Bronchial epithelial cell (primary cell): ENCODE measurements around the gene ARHGAP8. TPM values are rescaled to one million over a fixed set of nuclear protein-coding genes. Genes with fewer than 3 reads are reported as not detected.
"Not testable (repeated sequence)": the region's sequence is repeated elsewhere in the genome, so short reads cannot be mapped to it uniquely, and the experiment has no call there.

Experiments
- DNase-seq: peaks from one replicate; pipeline ENCODE4 v3.0.0-alpha.2; 2010; ENCODE audit warnings: low read depth
- FAIRE-seq: peaks from 2 replicates; lab custom pipeline; 2011; peaks lifted over from hg19 to GRCh38; lab: Jason Lieb, UNC
- H3K27me3 ChIP-seq: 2 replicates; pipeline ENCODE4 v1.5.1; 2011; ENCODE audit warnings: low read length; ENCODE audit not compliant: control insufficient read depth, insufficient read depth
- H3K36me3 ChIP-seq: 2 replicates; pipeline ENCODE4 v1.5.1; 2011; ENCODE audit warnings: low read length; ENCODE audit not compliant: control insufficient read depth, insufficient read depth
- H3K4me3 ChIP-seq: 2 replicates; pipeline ENCODE4 v1.5.1; 2011; ENCODE audit warnings: mild to moderate bottlenecking, low read depth, low read length, control low read depth
- CTCF ChIP-seq: IDR thresholded peaks from 2 replicates; pipeline ENCODE4 v1.5.1; 2011; ENCODE audit warnings: mild to moderate bottlenecking, moderate library complexity, low read length, control low read depth, inconsistent platforms; ENCODE audit not compliant: insufficient read depth, severe bottlenecking
- total RNA-seq: library from RNA; depleted of rRNA; stranded (reverse); fragments of >200 nt; gene quantifications from 2 replicates; pipeline ENCODE4 v1.2.1, GENCODE V29; 2014

The ARHGAP8 gene
- total RNA-seq, 1 donor from 2014 or later: 15.0 TPM

DNA sequence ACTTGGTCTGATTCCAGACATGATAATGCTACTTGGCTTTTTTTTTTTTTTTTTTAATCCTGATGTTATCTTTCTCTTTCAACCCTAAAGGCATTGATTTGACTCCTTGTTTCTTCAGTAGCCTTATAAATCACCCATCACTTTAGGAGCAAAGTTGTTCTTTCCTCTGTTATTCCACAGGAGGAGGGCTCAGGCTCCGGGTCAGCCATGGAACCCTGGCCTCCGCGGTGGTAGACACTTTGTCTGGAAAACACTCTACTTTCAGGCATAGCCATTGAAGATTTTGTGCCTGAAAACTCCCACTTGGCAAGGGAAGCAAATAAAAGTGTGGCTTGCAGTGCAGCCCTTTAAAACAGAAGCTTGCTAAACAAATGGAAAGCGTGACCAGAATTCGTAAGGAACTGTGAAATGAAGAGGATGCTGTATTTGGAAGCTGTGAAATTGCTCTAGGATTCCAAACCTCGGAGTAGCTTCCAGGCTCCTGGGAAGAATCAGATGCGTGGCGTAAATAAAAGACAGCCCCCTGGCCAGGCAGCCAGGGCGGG, 44.9 kb downstream of the ARHGAP8 start:
- DNase-seq (no peak), FAIRE-seq (no peak)
- peaks cover 7% of the 10 kb centered on the region for H3K36me3 ChIP-seq
- H3K4me3 ChIP-seq: no peak overlapping the region
- TF ChIP-seq CTCF: no peak
- H3K27me3 ChIP-seq: no peaks in the 10 kb centered on the region

- Histone ChIP-seq H3K4me3 (no peak overlapping the region), H3K36me3 (peaks cover 9% of the 10 kb centered on the region), H3K27me3 (no peaks in the 10 kb centered on the region)
- no peak for TF ChIP-seq CTCF
- FAIRE-seq (no peak), DNase-seq (no peak)
Observed at GRCh38 chr22:44799077-44799945, 46.9 kb downstream of the ARHGAP8 start.

DNA sequence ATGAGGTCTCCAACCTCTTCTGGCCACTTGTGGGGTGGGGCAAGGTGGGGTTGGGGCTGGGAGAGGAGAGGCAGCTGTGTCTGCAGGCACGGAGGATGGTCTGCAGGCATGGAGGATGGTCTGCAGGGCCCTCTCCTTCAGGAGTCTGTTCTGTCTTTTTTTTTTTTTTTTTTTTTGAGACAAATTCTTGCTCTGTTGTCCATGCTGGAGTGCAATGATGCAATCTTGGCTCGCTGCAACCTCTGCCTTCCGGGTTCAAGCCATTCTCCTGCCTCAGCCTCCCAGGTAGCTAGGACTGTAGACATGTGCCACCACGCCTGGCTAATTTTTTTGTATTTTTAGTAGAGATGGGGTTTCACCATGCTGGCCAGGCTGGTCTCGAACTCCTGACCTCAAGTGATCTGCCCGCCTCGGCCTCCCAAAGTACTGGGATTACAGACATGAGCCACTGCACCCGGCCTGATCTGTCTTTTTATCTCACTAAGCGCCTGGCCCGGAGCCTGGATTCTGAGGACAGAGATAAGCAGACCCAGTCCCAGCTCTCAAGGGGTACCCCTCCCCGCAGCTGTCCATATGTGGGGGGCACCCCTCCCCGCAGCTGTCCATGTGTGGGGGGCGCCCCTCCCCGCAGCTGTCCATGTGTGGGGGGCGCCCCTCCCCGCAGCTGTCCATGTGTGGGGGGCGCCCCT, 47.7 kb downstream of the ARHGAP8 start:
- H3K36me3 ChIP-seq, FAIRE-seq, DNase-seq, H3K27me3 ChIP-seq, H3K4me3 ChIP-seq: not testable (repeated sequence)

- peaks cover 11% of the 10 kb centered on the region for H3K36me3 ChIP-seq
- no peaks in the 10 kb centered on the region for H3K27me3 ChIP-seq
- no peak overlapping the region for H3K4me3 ChIP-seq
- DNase-seq: no peak
- no peak for FAIRE-seq
- TF ChIP-seq CTCF: no peak
Observed at GRCh38 chr22:44801476-44801875, 49.1 kb downstream of the ARHGAP8 start.

GRCh38 chr22:44802071-44802700, 49.8 kb downstream of the ARHGAP8 start:
- peaks cover 11% of the 10 kb centered on the region for H3K36me3 ChIP-seq
- no peak for DNase-seq
- no peak for FAIRE-seq
- H3K27me3 ChIP-seq: no peaks in the 10 kb centered on the region
- H3K4me3 ChIP-seq: no peak overlapping the region
- TF ChIP-seq CTCF: no peak

GRCh38 chr22:44802956-44803355, 50.6 kb downstream of the ARHGAP8 start:
- Histone ChIP-seq H3K4me3 (no peak overlapping the region), H3K27me3 (no peaks in the 10 kb centered on the region), H3K36me3 (peaks cover 11% of the 10 kb centered on the region)
- FAIRE-seq: no peak
- DNase-seq: no peak
- no peak for TF ChIP-seq CTCF
